Kidney (tissue), 14 donors: ENCODE data around the gene RAB11B. TPM values are rescaled to one million over a fixed set of nuclear protein-coding genes. Genes with fewer than 3 reads are reported as not detected.
A peak's percentile ranks its signal among the peaks of the same experiment; 100 is the strongest.

ENCODE experiments used
- DNase-seq, 5 donors: peaks; one replicate each; pipeline ENCODE4 v3.0.0-alpha.2; 2013 to 2020
- FAIRE-seq: peaks from 2 replicates; lab custom pipeline; 2012; peaks lifted over from hg19 to GRCh38; lab: Jason Lieb, UNC
- H3K27ac ChIP-seq, 2 donors: one replicate each; pipeline ENCODE4 v1.7.0; 2013; ENCODE audit warnings: low read depth in 2 of 2, low read length in 2 of 2, inconsistent platforms in 1 of 2
- H3K27me3 ChIP-seq: one replicate; pipeline ENCODE4 v1.7.1; 2013; ENCODE audit warnings: low read length, inconsistent platforms; ENCODE audit not compliant: control insufficient read depth, insufficient read depth
- H3K36me3 ChIP-seq, 3 donors: one replicate each; pipeline versions ENCODE4 v1.7.0 to v1.7.1; 2013; ENCODE audit warnings: low read length in 3 of 3, control low read depth in 1 of 3, inconsistent platforms in 1 of 3; ENCODE audit not compliant: insufficient read depth in 3 of 3, control insufficient read depth in 2 of 3
- H3K4me1 ChIP-seq, 3 donors: one replicate each; pipeline versions ENCODE4 v1.7.0 to v1.7.1; 2013; ENCODE audit warnings: low read length in 3 of 3, inconsistent platforms in 1 of 3, low read depth in 1 of 3; ENCODE audit not compliant: control insufficient read depth in 2 of 3, insufficient read depth in 2 of 3
- H3K4me3 ChIP-seq, 3 donors: one replicate each; pipeline versions ENCODE4 v1.7.0 to v1.8.1; 2013; ENCODE audit warnings: low read length in 3 of 3, control low read depth in 1 of 3, inconsistent platforms in 1 of 3
- H3K9ac ChIP-seq, 3 donors: one replicate each; pipeline versions ENCODE4 v1.7.0 to v1.7.1; 2013; ENCODE audit warnings: low read length in 3 of 3, control low read depth in 1 of 3, inconsistent platforms in 1 of 3
- H3K9me3 ChIP-seq, 3 donors: one replicate each; pipeline versions ENCODE4 v1.7.0 to v1.7.1; 2013; ENCODE audit warnings: low read length in 3 of 3, control low read depth in 1 of 3, inconsistent platforms in 1 of 3; ENCODE audit not compliant: control insufficient read depth in 2 of 3, insufficient read depth in 1 of 3
- CTCF ChIP-seq: IDR thresholded peaks from 3 replicates; pipeline ENCODE4 v1.5.1; 2012; ENCODE audit warnings: mild to moderate bottlenecking, moderate library complexity, borderline replicate concordance; ENCODE audit not compliant: insufficient read depth; ENCODE audit errors: extremely low read depth
- intact Hi-C: fragments of 100-400 bp; cut with DNase I; formaldehyde crosslinking; loops from one replicate; pipeline ENCODE4 v1.11.1; 2022
- polyA plus RNA-seq: library from polyadenylated mRNA; stranded (reverse); fragments of 350-450 nt; fragmentation: Illumina TruSeq; extraction: RNeasy Lipid Tissue Mini Kit (QIAGEN cat#74804); gene quantifications from one replicate; pipeline ENCODE4 v1.2.3, GENCODE V29; 2014; ENCODE audit warnings: low read depth, low replicate concordance; ENCODE audit not compliant: insufficient read depth
- total RNA-seq: library from RNA; stranded (reverse); fragmentation: NEBNext Ultra II Directional; extraction: Animal tissue kit (Norgen Biotek cat#: 25700); gene quantifications from one replicate; pipeline ENCODE4 v1.2.1, GENCODE V29; 2021
- donor health status: control.
- donor health status: control.
- donor health status: control.
- donor health status: control.
- donor health status: control.
- donor health status: DM: yes; HTN: yes; CAD: no.
- donor health status: Normal renal cell carcinoma (clear cell type).

The RAB11B gene
- total and polyA plus RNA-seq, 2 donors from 2014 or later, result 146 to 148 TPM

GRCh38 chr19:8429826-8430225, 39.7 kb downstream of the RAB11B start:
- no peaks in the 10 kb centered on the region for H3K4me1 ChIP-seq
- no peak for TF ChIP-seq CTCF
- no peaks in the 10 kb centered on the region for H3K27me3 ChIP-seq
- H3K36me3 ChIP-seq, result no peaks in the 10 kb centered on the region
- intact Hi-C loops, result no loop called here
- FAIRE-seq (no peak), DNase-seq (no peak)
- no peak overlapping the region for H3K4me3 ChIP-seq
- no peaks in the 10 kb centered on the region for H3K9me3 ChIP-seq
- no peak overlapping the region for H3K9ac ChIP-seq
- H3K27ac ChIP-seq, result no peak overlapping the region

- DNase-seq (no peak), FAIRE-seq (no peak)
Measured at GRCh38 chr19:8430650-8431049, 40.5 kb downstream of the RAB11B start.

GRCh38 chr19:8438236-8438635, 48.1 kb downstream of the RAB11B start:
- no peak for TF ChIP-seq CTCF
- H3K9ac ChIP-seq, result no peak overlapping the region
- H3K27me3 ChIP-seq, result no peaks in the 10 kb centered on the region
- no peak overlapping the region for H3K4me3 ChIP-seq
- no peaks in the 10 kb centered on the region for H3K9me3 ChIP-seq
- H3K4me1 ChIP-seq, result no peaks in the 10 kb centered on the region
- H3K36me3 ChIP-seq, result peaks cover 0 to 4% (median 0%) of the 10 kb centered on the region in 3 donors
- FAIRE-seq (no peak), DNase-seq (peak in 1 of 5 donors; percentile 73)
- no peak overlapping the region for H3K27ac ChIP-seq
- intact Hi-C loops, result no loop called here

More at GRCh38 chr19:8430650-8431049, 40.5 kb downstream of the RAB11B start:
- H3K4me3 ChIP-seq, result no peak overlapping the region
- no peak for TF ChIP-seq CTCF
- no peak overlapping the region for H3K9ac ChIP-seq
- intact Hi-C loops, result no loop called here
- H3K9me3 ChIP-seq, result no peaks in the 10 kb centered on the region
- no peaks in the 10 kb centered on the region for H3K36me3 ChIP-seq
- no peaks in the 10 kb centered on the region for H3K4me1 ChIP-seq
- no peak overlapping the region for H3K27ac ChIP-seq
- H3K27me3 ChIP-seq, result no peaks in the 10 kb centered on the region
